Muscle of arm (tissue), 12 donors: Measurements from ENCODE around the gene DPP3. TPM values are rescaled to one million over a fixed set of nuclear protein-coding genes. Genes with fewer than 3 reads are reported as not detected.

ENCODE experiments used
- DNase-seq: peaks from one replicate; pipeline ENCODE4 v3.0.0-alpha.2; 2013
- polyA plus RNA-seq, 12 donors: library from polyadenylated mRNA; unstranded; fragments of 120-200 nt; gene quantifications; one replicate each; pipeline ENCODE4 v1.2.1, GENCODE V29; 2013; ENCODE audit not compliant: insufficient read length in 12 of 12

The DPP3 gene
- polyA plus RNA-seq, 12 donors: 15.5 to 45.8 (median 21.7) TPM; not detected in 1

DNA sequence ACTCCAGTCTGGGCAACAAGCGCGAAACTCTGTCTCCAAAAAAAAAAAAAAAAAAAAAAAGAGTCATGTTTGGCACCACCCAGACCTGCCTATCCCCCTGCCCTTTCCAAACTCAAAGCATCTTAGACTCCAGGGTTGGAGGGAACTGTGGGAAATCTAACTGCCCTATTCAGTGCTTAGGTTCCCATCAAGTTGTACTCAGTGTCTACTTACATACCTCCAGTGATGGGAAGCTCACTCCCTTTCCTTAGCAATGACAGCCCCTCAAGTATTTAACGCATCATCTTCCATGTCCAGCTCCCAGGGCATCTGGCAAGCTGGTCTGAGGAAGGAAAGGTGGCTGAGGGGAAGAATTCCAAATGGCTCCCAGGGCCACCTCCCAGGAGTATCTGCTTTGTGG, 69.5 kb downstream of the DPP3 start:
- DNase-seq: no peak

DNA sequence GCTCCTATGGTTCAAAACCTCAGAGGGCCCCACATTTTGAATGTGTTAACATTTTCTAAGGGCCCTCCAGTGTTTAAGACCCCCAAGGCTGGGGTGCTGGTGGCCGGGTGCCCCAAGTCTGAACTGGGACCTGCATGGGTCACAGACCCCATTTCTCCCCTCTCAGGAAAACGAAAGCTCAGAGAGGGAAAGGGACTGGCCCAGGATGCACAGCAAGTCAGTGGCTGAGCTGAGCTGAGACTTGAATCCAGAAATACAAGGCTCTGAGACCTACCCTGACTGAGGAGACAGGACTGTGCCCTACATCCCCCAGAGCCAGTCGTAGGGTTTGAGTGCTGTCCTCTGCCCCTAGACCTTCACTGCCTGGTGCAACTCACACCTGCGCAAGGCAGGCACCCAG, 70.7 kb downstream of the DPP3 start:
- no peak for DNase-seq

DNA sequence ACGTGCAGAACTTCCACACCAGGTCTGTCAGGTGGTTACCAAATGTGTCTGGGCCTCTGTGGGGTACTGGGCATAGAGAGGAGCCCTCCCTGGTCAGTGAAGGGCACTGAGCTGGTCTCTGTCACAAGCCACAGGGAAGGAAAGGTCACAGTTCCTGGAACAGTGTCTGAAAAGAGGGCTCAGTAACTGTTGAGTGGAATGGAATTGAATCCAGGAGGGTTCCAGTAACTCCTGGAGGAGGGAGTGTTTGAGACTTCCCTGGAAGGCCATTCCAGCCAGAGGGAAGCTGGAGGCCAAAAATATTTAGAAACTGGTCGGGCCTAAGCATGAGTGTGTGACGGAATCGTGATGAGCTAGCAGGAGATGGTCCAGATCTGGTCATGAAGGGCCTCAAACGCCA, 74.4 kb downstream of the DPP3 start:
- DNase-seq: no peak

DNA sequence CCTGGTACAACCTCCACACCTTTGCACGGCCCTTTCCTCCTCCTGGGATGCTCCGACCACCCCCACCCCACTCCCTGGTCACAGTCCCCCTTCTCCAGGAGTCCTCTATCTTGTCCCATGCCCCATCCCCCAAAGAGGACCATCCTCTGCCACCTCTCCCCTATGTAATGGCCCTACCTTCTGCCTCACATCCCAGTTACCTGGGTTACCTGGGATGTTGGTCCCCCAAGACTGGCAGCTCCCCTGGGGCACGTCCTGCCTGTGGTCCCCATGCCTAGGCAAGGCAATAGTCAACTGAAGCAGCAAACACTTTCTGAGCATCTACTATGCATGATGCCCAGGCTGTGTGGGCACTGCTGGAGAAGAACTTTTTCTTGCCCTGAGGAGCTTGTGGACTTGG, 75.2 kb downstream of the DPP3 start:
- no peak for DNase-seq

DNA sequence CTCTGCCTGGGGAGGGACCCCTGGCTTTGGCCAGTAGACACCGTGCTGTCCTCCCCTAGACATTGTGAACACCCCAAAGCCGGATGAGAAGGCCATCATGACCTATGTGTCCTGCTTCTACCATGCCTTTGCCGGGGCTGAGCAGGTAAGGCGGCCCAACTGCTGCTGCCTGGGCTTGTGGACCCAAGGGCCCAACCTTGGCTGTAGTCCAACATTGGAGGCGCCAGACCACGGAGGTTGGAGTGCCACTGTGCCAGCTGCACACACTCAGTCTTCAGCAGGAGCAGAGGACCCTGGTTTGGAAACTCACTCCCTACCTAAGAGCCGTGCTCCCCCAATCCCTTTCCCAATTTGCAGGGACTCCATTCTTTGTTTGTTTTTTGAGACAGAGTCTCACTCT, 75.9 kb downstream of the DPP3 start:
- no peak for DNase-seq

DNA sequence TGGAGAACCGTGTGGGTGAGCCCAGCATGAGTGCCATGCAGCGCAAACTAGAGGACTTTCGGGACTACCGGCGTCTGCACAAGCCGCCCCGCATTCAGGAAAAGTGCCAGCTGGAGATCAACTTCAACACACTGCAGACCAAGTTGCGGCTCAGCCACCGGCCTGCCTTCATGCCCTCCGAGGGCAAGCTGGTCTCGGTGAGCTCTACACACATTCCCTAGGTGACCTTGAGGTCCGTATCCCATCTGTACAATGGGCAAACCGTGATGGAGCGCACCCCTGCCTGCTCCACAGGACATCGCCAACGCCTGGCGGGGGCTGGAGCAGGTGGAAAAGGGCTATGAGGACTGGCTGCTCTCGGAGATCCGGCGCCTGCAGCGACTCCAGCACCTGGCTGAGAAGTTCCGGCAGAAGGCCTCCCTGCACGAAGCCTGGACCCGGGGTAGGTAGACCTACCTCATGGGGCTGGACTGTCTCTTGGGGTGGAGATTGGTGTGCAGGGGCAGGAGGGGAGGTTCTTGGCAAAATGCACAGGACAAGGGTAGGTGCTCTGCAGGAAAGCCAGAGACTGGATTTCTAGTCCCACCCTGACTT, 77.6 kb downstream of the DPP3 start:
- no peak for DNase-seq

Other genes with a start within 250 kb of the DPP3 start
- gene KLC2, start 222.7 kb upstream of the DPP3 start, polyA plus RNA-seq: 10 to 100 TPM in 10 of 12 donors, 1 to 10 TPM in 1, not detected in 1; 8.3 to 21.6 (median 14.8) TPM
- gene RAB1B, start 211.8 kb upstream of the DPP3 start, polyA plus RNA-seq: 100 to 1,000 TPM in 2 of 12 donors, 10 to 100 TPM in 9, not detected in 1; 74.0 to 118 (median 89.9) TPM
- 1 to 10 TPM in 11 of 12 donors, not detected in 1; 1.6 to 9.4 (median 4.7) TPM for gene CNIH2, start 202.3 kb upstream of the DPP3 start, polyA plus RNA-seq
- gene YIF1A, start 191.3 kb upstream of the DPP3 start, polyA plus RNA-seq: 100 to 1,000 TPM in 1 of 12 donors, 10 to 100 TPM in 10, not detected in 1; 30.1 to 132 (median 40.9) TPM
- under 1 TPM in 1 of 12 donors, not detected in 11; 0.08 TPM for gene TMEM151A, start 188.5 kb upstream of the DPP3 start, polyA plus RNA-seq
- 100 to 1,000 TPM in 4 of 12 donors, 10 to 100 TPM in 7, not detected in 1; 58.8 to 208 (median 73.9) TPM for gene CD248, start 163.4 kb upstream of the DPP3 start, polyA plus RNA-seq
- gene RIN1, start 144.0 kb upstream of the DPP3 start, polyA plus RNA-seq: 10 to 100 TPM in 1 of 12 donors, 1 to 10 TPM in 9, not detected in 2; 4.1 to 11.7 (median 5.9) TPM
- 10 to 100 TPM in 11 of 12 donors, not detected in 1; 14.7 to 28.4 (median 19.2) TPM for gene BRMS1, start 135.3 kb upstream of the DPP3 start, polyA plus RNA-seq
- 10 to 100 TPM in 11 of 12 donors, not detected in 1; 16.0 to 25.2 (median 20.3) TPM for gene B4GAT1, start 132.8 kb upstream of the DPP3 start, polyA plus RNA-seq
- 10 to 100 TPM in 11 of 12 donors, not detected in 1; 13.7 to 38.4 (median 25.3) TPM for gene SLC29A2, start 108.7 kb upstream of the DPP3 start, polyA plus RNA-seq
- gene NPAS4, start 59.4 kb upstream of the DPP3 start, polyA plus RNA-seq: under 1 TPM in 8 of 12 donors, not detected in 4; 0.07 to 0.58 (median 0.22) TPM
- 10 to 100 TPM in 11 of 12 donors, not detected in 1; 42.2 to 62.4 (median 46.3) TPM for gene MRPL11, start 41.6 kb upstream of the DPP3 start, polyA plus RNA-seq
- gene PELI3, start 13.5 kb upstream of the DPP3 start, polyA plus RNA-seq: 1 to 10 TPM in 11 of 12 donors, not detected in 1; 4.2 to 10.0 (median 5.2) TPM
- 10 to 100 TPM in 11 of 12 donors, not detected in 1; 15.8 to 34.2 (median 20.8) TPM for gene BBS1, start 30.2 kb downstream of the DPP3 start, polyA plus RNA-seq
- gene ZDHHC24, start 65.6 kb downstream of the DPP3 start, polyA plus RNA-seq: 1 to 10 TPM in 11 of 12 donors, not detected in 1; 2.9 to 8.1 (median 4.9) TPM
- 100 to 1,000 TPM in 5 of 12 donors, 10 to 100 TPM in 6, not detected in 1; 26.5 to 263 (median 61.4) TPM for gene ACTN3, start 66.5 kb downstream of the DPP3 start, polyA plus RNA-seq
- gene CTSF, start 88.2 kb downstream of the DPP3 start, polyA plus RNA-seq: 10 to 100 TPM in 11 of 12 donors, not detected in 1; 23.6 to 41.0 (median 29.6) TPM
- gene CCDC87, start 112.6 kb downstream of the DPP3 start, polyA plus RNA-seq: under 1 TPM in 9 of 12 donors, not detected in 3; 0.08 to 0.27 (median 0.12) TPM
- gene CCS, start 112.8 kb downstream of the DPP3 start, polyA plus RNA-seq: 10 to 100 TPM in 11 of 12 donors, not detected in 1; 23.2 to 49.3 (median 29.5) TPM
- 10 to 100 TPM in 11 of 12 donors, not detected in 1; 32.3 to 55.3 (median 37.4) TPM for gene RBM14, start 136.2 kb downstream of the DPP3 start, polyA plus RNA-seq
- gene RBM4, start 158.3 kb downstream of the DPP3 start, polyA plus RNA-seq: 100 to 1,000 TPM in 11 of 12 donors, not detected in 1; 107 to 161 (median 147) TPM
- gene RBM4B, start 197.5 kb downstream of the DPP3 start, polyA plus RNA-seq: 10 to 100 TPM in 11 of 12 donors, not detected in 1; 29.2 to 54.5 (median 34.5) TPM
- 10 to 100 TPM in 10 of 12 donors, 1 to 10 TPM in 1, not detected in 1; 8.5 to 33.9 (median 14.9) TPM for gene SPTBN2, start 248.8 kb downstream of the DPP3 start, polyA plus RNA-seq